ENCODE measurements around the gene LY6G6F.

DNA sequence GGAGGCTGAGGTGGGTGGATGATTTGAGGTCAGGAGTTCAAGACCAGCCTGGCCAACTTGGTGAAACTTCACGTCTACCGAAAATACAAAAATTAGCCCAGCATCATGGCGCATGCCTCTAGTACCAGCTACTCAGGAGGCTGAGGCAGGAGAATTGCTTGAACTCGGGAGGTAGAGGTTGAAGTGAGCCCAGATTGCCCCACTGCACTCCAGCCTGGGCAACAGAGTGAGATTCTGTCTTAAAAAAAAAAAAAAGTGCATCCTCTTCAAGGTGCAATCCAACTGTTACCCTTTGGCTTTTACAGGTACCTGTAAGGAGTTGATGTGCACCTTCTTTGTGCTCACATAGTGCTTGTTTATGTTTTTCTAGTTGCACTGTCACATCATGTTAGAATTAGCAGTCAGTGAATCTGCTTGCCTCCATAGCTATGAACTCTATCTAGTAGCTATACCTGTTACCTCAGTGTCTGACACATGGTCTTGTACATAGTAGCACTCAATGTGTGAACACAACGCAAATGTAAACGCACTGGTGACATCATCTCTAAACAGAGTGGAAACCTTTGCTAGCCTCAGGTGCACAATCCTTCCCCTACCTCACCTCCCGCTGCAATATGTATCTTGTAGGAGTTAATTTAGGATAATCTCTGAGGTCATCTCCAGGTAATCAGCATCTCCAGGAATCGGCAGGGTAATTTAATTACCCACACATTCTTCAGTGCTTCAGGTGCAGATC is 42.8 kb downstream of the LY6G6F start:
- TF ChIP-seq EP300 (IDR thresholded peaks at IDR 0.05; ENCODE audit: low read depth in 2 of 2, low read length in 2 of 2) (no peak), EP300 (CRISPR knock-in tag; IDR thresholded peaks at IDR 0.05; ENCODE audit: borderline replicate concordance) (no peak), MAZ (IDR thresholded peaks at IDR 0.05; ENCODE audit: borderline replicate concordance, low read depth, low read length) (no peak), MAZ (CRISPR knock-in tag; IDR thresholded peaks at IDR 0.05; ENCODE audit: low read depth) (no peak), CTCF (CRISPR knock-in tag; IDR thresholded peaks at IDR 0.05) (no peak), CSRNP2 (CRISPR knock-in tag; conservative IDR thresholded peaks at IDR 0.05; ENCODE audit: low read depth) (no peak), ZNF263 (CRISPR knock-in tag; IDR thresholded peaks at IDR 0.05) (no peak), SOX5 (CRISPR knock-in tag; IDR thresholded peaks at IDR 0.05; ENCODE audit: borderline replicate concordance) (no peak)
- TF ChIP-seq, protein P1, sequence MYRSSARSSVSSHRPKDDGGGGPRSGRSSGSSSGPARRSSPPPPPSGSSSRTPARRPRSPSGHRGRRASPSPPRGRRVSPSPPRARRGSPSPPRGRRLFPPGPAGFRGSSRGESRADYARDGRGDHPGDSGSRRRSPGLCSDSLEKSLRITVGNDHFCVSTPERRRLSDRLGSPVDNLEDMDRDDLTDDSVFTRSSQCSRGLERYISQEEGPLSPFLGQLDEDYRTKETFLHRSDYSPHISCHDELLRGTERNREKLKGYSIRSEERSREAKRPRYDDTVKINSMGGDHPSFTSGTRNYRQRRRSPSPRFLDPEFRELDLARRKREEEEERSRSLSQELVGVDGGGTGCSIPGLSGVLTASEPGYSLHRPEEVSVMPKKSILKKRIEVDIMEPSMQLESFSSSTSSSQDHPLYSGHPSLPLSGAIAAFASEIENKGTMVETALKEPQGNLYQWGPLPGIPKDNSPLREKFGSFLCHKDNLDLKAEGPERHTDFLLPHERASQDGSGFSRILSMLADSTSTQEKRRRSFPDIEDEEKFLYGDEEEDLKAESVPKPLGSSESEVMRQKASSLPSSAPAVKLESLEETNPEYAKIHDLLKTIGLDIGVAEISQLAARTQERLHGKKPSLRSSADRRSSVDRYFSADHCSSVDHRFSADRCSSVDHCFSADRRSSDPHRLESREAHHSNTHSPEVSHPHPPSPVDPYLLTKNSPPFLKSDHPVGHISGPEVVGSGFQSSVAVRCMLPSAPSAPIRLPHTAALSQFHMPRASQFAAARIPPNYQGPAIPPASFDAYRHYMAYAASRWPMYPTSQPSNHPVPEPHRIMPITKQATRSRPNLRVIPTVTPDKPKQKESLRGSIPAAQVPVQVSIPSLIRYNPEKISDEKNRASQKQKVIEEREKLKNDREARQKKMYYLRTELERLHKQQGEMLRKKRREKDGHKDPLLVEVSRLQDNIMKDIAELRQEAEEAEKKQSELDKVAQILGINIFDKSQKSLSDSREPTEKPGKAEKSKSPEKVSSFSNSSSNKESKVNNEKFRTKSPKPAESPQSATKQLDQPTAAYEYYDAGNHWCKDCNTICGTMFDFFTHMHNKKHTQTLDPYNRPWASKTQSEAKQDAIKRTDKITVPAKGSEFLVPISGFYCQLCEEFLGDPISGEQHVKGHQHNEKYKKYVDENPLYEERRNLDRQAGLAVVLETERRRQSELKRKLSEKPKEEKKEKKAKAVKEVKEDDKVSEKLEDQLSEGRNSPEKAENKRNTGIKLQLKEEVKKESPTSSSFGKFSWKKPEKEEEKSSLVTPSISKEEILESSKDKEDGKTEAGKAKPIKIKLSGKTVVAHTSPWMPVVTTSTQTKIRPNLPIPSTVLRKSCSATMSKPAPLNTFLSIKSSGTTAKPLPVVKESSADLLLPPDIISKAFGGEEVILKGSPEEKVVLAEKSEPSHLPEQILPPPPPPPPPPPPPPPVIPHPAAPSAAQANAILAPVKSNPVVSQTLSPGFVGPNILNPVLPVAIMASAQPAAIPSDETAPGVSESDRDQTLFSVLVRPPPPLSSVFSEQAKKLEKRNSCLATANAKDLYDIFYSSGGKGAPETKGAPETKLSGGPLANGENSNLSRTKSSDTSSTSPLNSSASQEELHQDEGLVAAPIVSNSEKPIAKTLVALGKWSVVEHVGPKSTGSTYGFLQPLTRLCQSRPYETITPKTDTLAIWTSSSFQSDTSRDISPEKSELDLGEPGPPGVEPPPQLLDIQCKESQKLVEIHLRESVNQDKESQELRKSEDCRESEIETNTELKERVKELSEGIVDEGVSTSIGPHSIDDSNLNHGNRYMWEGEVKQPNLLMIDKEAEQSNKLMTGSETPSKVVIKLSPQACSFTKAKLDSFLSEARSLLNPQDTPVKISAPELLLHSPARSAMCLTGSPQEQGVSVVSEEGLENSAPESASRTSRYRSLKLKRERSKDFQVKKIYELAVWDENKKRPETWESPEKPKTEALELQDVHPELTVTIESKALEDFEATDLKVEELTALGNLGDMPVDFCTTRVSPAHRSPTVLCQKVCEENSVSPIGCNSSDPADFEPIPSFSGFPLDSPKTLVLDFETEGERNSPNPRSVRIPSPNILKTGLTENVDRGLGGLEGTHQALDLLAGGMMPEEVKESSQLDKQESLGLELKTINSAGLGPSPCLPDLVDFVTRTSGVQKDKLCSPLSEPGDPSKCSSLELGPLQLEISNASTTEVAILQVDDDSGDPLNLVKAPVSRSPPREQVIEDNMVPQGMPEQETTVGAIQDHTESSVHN (CRISPR knock-in tag; IDR thresholded peaks at IDR 0.05), result no peak
